Mesenchymal stem cell (in vitro differentiated cells and primary cell): ENCODE measurements around the gene DYSF.

Experiments
- DNase-seq: peaks from one replicate; pipeline ENCODE4 v3.0.0-alpha.2; 2013
- H2AFZ ChIP-seq: one replicate; pipeline ENCODE4 v1.6.1; 2013; ENCODE audit warnings: low read depth, mild to moderate bottlenecking, control low read depth, inconsistent platforms, low read length, moderate library complexity
- H2AK5ac ChIP-seq: 2 replicates; pipeline ENCODE4 v1.6.1; 2013; ENCODE audit warnings: low read length, moderate library complexity, mild to moderate bottlenecking, inconsistent platforms; ENCODE audit not compliant: severe bottlenecking
- H2BK120ac ChIP-seq: one replicate; pipeline ENCODE4 v1.6.1; 2013; ENCODE audit warnings: low read depth, mild to moderate bottlenecking, inconsistent platforms, low read length, moderate library complexity
- H2BK12ac ChIP-seq, 2 experiments: one replicate each; pipeline ENCODE4 v1.6.1; 2013; ENCODE audit warnings: inconsistent platforms in 2 of 2, low read length in 2 of 2, mild to moderate bottlenecking in 2 of 2, moderate library complexity in 2 of 2, control low read depth in 1 of 2
- H2BK15ac ChIP-seq: one replicate; pipeline ENCODE4 v1.6.1; 2013; ENCODE audit warnings: mild to moderate bottlenecking, low read depth, inconsistent platforms; ENCODE audit not compliant: poor library complexity, severe bottlenecking
- H2BK5ac ChIP-seq: 2 replicates; pipeline ENCODE4 v1.6.1; 2013; ENCODE audit warnings: low read depth, mild to moderate bottlenecking, low read length, control low read depth, inconsistent platforms; ENCODE audit not compliant: poor library complexity, severe bottlenecking
- H3K14ac ChIP-seq, 2 experiments: one replicate each; pipeline ENCODE4 v1.6.1; 2013; ENCODE audit warnings: inconsistent platforms in 2 of 2, low read length in 2 of 2, control low read depth in 1 of 2, mild to moderate bottlenecking in 1 of 2, moderate library complexity in 1 of 2
- H3K18ac ChIP-seq, 2 experiments: one replicate each; pipeline ENCODE4 v1.6.1; 2013; ENCODE audit warnings: inconsistent platforms in 2 of 2, low read length in 2 of 2, control low read depth in 1 of 2, low read depth in 1 of 2, mild to moderate bottlenecking in 1 of 2
- H3K23ac ChIP-seq, 2 experiments: one replicate each; pipeline ENCODE4 v1.6.1; 2013; ENCODE audit warnings: inconsistent platforms in 2 of 2, low read length in 2 of 2, mild to moderate bottlenecking in 2 of 2, moderate library complexity in 2 of 2, control low read depth in 1 of 2
- H3K27ac ChIP-seq: 2 replicates; pipeline ENCODE4 v1.5.1; 2013; ENCODE audit warnings: mild to moderate bottlenecking, moderate library complexity, low read length, control low read depth, inconsistent platforms; ENCODE audit not compliant: poor library complexity, severe bottlenecking
- H3K27me3 ChIP-seq, 2 experiments: 2 replicates each; pipeline versions ENCODE4 v1.6.1 to v1.7.0; 2013; ENCODE audit warnings: low read length in 2 of 2, mild to moderate bottlenecking in 2 of 2, moderate library complexity in 2 of 2, control low read depth in 1 of 2, inconsistent platforms in 1 of 2; ENCODE audit not compliant: control insufficient read depth in 1 of 2, insufficient read depth in 1 of 2
- H3K36me3 ChIP-seq, 2 experiments: 2 replicates each; pipeline versions ENCODE4 v1.6.1 to v1.7.0; 2013; ENCODE audit warnings: low read length in 2 of 2, control low read depth in 1 of 2, inconsistent platforms in 1 of 2, low read depth in 1 of 2, mild to moderate bottlenecking in 1 of 2; ENCODE audit not compliant: insufficient read depth in 2 of 2, control insufficient read depth in 1 of 2
- H3K4ac ChIP-seq, 2 experiments: one replicate each; pipeline ENCODE4 v1.6.1; 2013; ENCODE audit warnings: inconsistent platforms in 2 of 2, low read length in 2 of 2, mild to moderate bottlenecking in 2 of 2, moderate library complexity in 2 of 2, control low read depth in 1 of 2, low read depth in 1 of 2
- H3K4me1 ChIP-seq: 2 replicates; pipeline ENCODE4 v1.6.1; 2013; ENCODE audit warnings: low read depth, low read length, control low read depth; ENCODE audit not compliant: control insufficient read depth, insufficient read depth
- H3K4me2 ChIP-seq: 2 replicates; pipeline ENCODE4 v1.6.1; 2013; ENCODE audit warnings: low read length, mild to moderate bottlenecking, inconsistent platforms; ENCODE audit not compliant: poor library complexity, severe bottlenecking
- H3K4me3 ChIP-seq, 2 experiments: 2 replicates each; pipeline versions ENCODE4 v1.5.1 to v1.7.0; 2013; ENCODE audit warnings: low read length in 2 of 2, mild to moderate bottlenecking in 2 of 2, control low read depth in 1 of 2, low read depth in 1 of 2; ENCODE audit not compliant: insufficient read depth in 1 of 2
- H3K79me1 ChIP-seq: replicated peaks from 2 replicates; pipeline ENCODE4 v1.6.1; 2013; ENCODE audit warnings: mild to moderate bottlenecking, control low read depth, low read length, inconsistent platforms; ENCODE audit not compliant: poor library complexity, severe bottlenecking
- H3K9ac ChIP-seq: 2 replicates; pipeline ENCODE4 v1.7.0; 2013; ENCODE audit warnings: mild to moderate bottlenecking, low read length, moderate library complexity
- H3K9me3 ChIP-seq: 2 replicates; pipeline ENCODE4 v1.7.0; 2013; ENCODE audit warnings: mild to moderate bottlenecking, low read length; ENCODE audit not compliant: control insufficient read depth
- H4K8ac ChIP-seq: one replicate; pipeline ENCODE4 v1.6.1; 2013; ENCODE audit warnings: inconsistent platforms, mild to moderate bottlenecking, low read length, moderate library complexity
- H4K91ac ChIP-seq: one replicate; pipeline ENCODE4 v1.6.1; 2013; ENCODE audit warnings: mild to moderate bottlenecking, low read length, inconsistent platforms
- WGBS: methylation state at CpG from one replicate; pipeline ENCODE4 v1.1.7; 2013; ENCODE audit warnings: mixed read lengths; 5-methylcytosine and 5-hydroxymethylcytosine counted together

The DYSF gene

GRCh38 chr2:71561441-71562267, 108.3 kb downstream of the DYSF start:
- Histone ChIP-seq H4K91ac (no peak overlapping the region), H2AK5ac (peak overlapping the region; percentile 18), H2BK120ac (no peak overlapping the region), H3K27ac (peak overlapping the region; percentile 70), H3K36me3 (peaks cover 0 to 85% of the 10 kb centered on the region in 2 experiments), H3K23ac (no peak overlapping the region), H3K4me1 (peaks cover 62% of the 10 kb centered on the region), H3K4me2 (no peak overlapping the region), H3K14ac (no peak overlapping the region), H3K9ac (no peak overlapping the region), H4K8ac (no peak overlapping the region), H2BK5ac (no peak overlapping the region), H2BK12ac (no peak overlapping the region), H2BK15ac (no peak overlapping the region), H3K27me3 (peaks cover 0 to 55% of the 10 kb centered on the region in 2 experiments), H3K79me1 (peaks cover 12% of the 10 kb centered on the region), H3K9me3 (no peaks in the 10 kb centered on the region), H3K18ac (no peak overlapping the region), H3K4ac (no peak overlapping the region), H2AFZ (no peak overlapping the region), H3K4me3 (no peak overlapping the region)
- no peak for DNase-seq
- 94% methylated on average over 15 of the region's 15 CpGs for WGBS

- no peak overlapping the region for H2BK15ac ChIP-seq
- no peak overlapping the region for H3K9ac ChIP-seq
- H3K36me3 ChIP-seq: peaks cover 0 to 81% of the 10 kb centered on the region in 2 experiments
- no peak overlapping the region for H2AFZ ChIP-seq
- H3K14ac ChIP-seq: no peak overlapping the region
- H2BK120ac ChIP-seq: no peak overlapping the region
- peaks cover 16% of the 10 kb centered on the region for H3K79me1 ChIP-seq
- H3K4me3 ChIP-seq: no peak overlapping the region
- H3K27me3 ChIP-seq: peaks cover 0 to 53% of the 10 kb centered on the region in 2 experiments
- H4K91ac ChIP-seq: no peak overlapping the region
- peak overlapping the region; percentile 70 for H3K27ac ChIP-seq
- WGBS: 73% methylated on average over 7 of the region's 7 CpGs
- H3K23ac ChIP-seq: no peak overlapping the region
- H3K9me3 ChIP-seq: no peaks in the 10 kb centered on the region
- peak overlapping the region; percentile 41 for H2AK5ac ChIP-seq
- no peak overlapping the region for H4K8ac ChIP-seq
- no peak overlapping the region for H2BK5ac ChIP-seq
- peaks cover 57% of the 10 kb centered on the region for H3K4me1 ChIP-seq
- H3K4ac ChIP-seq: no peak overlapping the region
- H2BK12ac ChIP-seq: no peak overlapping the region
- H3K4me2 ChIP-seq: no peak overlapping the region
- DNase-seq: no peak
- no peak overlapping the region for H3K18ac ChIP-seq
Measured at GRCh38 chr2:71562518-71562917, 109.2 kb downstream of the DYSF start.

- WGBS: 71% methylated on average over 7 of the region's 11 CpGs
- Histone ChIP-seq H3K23ac (no peak overlapping the region), H2AK5ac (peak overlapping the region; percentile 18), H3K4me2 (no peak overlapping the region), H2BK120ac (no peak overlapping the region), H3K18ac (no peak overlapping the region), H3K79me1 (peaks cover 21% of the 10 kb centered on the region), H2AFZ (no peak overlapping the region), H2BK5ac (no peak overlapping the region), H3K4me3 (no peak overlapping the region), H2BK12ac (no peak overlapping the region), H4K8ac (no peak overlapping the region), H3K27me3 (peaks cover 0 to 48% of the 10 kb centered on the region in 2 experiments), H4K91ac (no peak overlapping the region), H3K27ac (no peak overlapping the region), H3K36me3 (peaks cover 0 to 84% of the 10 kb centered on the region in 2 experiments), H3K9me3 (no peaks in the 10 kb centered on the region), H3K9ac (no peak overlapping the region), H3K4me1 (peaks cover 47% of the 10 kb centered on the region), H3K4ac (no peak overlapping the region), H3K14ac (peak overlapping the region in 1 of 2 experiments; percentile 19), H2BK15ac (no peak overlapping the region)
- no peak for DNase-seq
Measured at GRCh38 chr2:71563872-71564271, 110.5 kb downstream of the DYSF start.

GRCh38 chr2:71564361-71564760, 111.0 kb downstream of the DYSF start:
- H3K23ac ChIP-seq: no peak overlapping the region
- no peak overlapping the region for H2AK5ac ChIP-seq
- no peak overlapping the region for H3K14ac ChIP-seq
- H3K4me1 ChIP-seq: peaks cover 43% of the 10 kb centered on the region
- 96% methylated on average over 5 of the region's 5 CpGs for WGBS
- no peak overlapping the region for H2BK12ac ChIP-seq
- H4K91ac ChIP-seq: no peak overlapping the region
- no peak overlapping the region for H3K4ac ChIP-seq
- no peak overlapping the region for H3K4me3 ChIP-seq
- H3K79me1 ChIP-seq: peaks cover 21% of the 10 kb centered on the region
- H3K4me2 ChIP-seq: no peak overlapping the region
- H2AFZ ChIP-seq: no peak overlapping the region
- no peak for DNase-seq
- H4K8ac ChIP-seq: no peak overlapping the region
- H2BK120ac ChIP-seq: no peak overlapping the region
- H3K27me3 ChIP-seq: peaks cover 0 to 46% of the 10 kb centered on the region in 2 experiments
- no peak overlapping the region for H3K9ac ChIP-seq
- H3K9me3 ChIP-seq: no peaks in the 10 kb centered on the region
- H2BK15ac ChIP-seq: no peak overlapping the region
- peaks cover 0 to 84% of the 10 kb centered on the region in 2 experiments for H3K36me3 ChIP-seq
- H3K18ac ChIP-seq: no peak overlapping the region
- H3K27ac ChIP-seq: no peak overlapping the region
- H2BK5ac ChIP-seq: no peak overlapping the region
